Lower leg skin (tissue), 3 donors: Measurements from ENCODE around the gene GAST.

Source experiments
- POLR2A ChIP-seq, 2 donors: fragments of 450-650 bp; IDR thresholded peaks; one replicate each; pipeline ENCODE4 v1.6.1; 2016 to 2017; ENCODE audit warnings: antibody characterized with exemption in 2 of 2, mild to moderate bottlenecking in 1 of 2, moderate library complexity in 1 of 2
- TF ChIP-seq, protein P1 (sequence below), 3 donors: fragments of 450-650 bp; IDR thresholded peaks; one replicate each; pipeline ENCODE4 v1.5.1; 2016; ENCODE audit warnings: antibody characterized with exemption in 3 of 3, mild to moderate bottlenecking in 3 of 3, moderate library complexity in 2 of 3

DNA sequence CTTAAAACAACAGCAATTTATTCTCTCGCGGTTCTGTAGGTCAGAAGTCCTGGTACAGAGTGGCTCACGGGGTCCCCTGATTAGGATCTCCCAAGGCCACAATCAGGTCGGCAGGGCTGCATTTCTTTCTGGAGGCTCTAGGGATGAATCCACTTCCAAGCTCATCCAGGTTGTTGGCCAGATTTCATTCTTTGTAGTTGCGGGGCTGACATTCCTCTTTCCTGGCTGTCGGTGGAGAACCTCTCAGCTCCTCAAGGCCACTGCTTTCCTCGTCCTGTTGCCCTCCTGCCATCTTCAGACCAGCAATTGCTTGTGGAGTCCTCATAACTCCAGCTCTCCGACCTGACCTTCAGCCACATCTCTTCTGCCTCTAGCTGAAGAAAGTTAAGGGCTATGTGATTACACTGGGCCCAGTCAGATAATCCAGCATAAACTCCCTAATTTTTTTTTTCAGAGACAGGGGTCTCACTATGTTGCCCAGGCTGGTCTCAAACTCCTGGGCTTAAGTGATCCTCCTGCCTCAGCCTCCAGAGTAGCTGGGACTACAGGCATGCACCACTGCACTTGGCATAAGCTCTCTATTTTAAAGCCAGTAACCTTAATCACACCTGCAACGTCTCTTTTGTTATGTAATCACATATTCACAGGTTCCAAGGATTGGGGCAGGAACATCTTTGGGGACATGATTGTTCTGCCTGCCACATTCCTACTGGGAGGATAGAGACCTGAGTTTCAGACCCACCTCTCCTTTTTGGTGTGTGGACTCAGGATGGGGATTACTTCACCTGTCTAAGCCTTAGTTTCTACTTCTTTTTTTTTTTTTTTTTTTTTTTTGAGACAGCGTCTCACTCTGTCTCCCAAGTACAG lies 4.1 kb upstream of the GAST start:
- TF ChIP-seq, protein P1, sequence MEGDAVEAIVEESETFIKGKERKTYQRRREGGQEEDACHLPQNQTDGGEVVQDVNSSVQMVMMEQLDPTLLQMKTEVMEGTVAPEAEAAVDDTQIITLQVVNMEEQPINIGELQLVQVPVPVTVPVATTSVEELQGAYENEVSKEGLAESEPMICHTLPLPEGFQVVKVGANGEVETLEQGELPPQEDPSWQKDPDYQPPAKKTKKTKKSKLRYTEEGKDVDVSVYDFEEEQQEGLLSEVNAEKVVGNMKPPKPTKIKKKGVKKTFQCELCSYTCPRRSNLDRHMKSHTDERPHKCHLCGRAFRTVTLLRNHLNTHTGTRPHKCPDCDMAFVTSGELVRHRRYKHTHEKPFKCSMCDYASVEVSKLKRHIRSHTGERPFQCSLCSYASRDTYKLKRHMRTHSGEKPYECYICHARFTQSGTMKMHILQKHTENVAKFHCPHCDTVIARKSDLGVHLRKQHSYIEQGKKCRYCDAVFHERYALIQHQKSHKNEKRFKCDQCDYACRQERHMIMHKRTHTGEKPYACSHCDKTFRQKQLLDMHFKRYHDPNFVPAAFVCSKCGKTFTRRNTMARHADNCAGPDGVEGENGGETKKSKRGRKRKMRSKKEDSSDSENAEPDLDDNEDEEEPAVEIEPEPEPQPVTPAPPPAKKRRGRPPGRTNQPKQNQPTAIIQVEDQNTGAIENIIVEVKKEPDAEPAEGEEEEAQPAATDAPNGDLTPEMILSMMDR (IDR thresholded peaks at IDR 0.05): no peak
- TF ChIP-seq POLR2A (IDR thresholded peaks at IDR 0.05): no peak
